ENCODE results near the gene TCAIM. TPM values are rescaled to one million over a fixed set of nuclear protein-coding genes. Genes with fewer than 3 reads are reported as not detected.

Gene TCAIM
- total and polyA plus RNA-seq, 2 of the 4 experiments (the other 2 are of a cell fraction), result 11.0 to 21.5 TPM

- ATAC-seq (ENCODE audit: low read depth) (no peak), DNase-seq (no peak)
- Histone ChIP-seq H3K18ac (ENCODE audit: low read depth, low read length) (no peak overlapping the region), H3K23ac (ENCODE audit: low read depth, low read length) (no peak overlapping the region), H3K4ac (ENCODE audit: low read depth, low read length) (no peak overlapping the region), H4K20me1 (ENCODE audit: insufficient read depth, low read length) (no peaks in the 10 kb centered on the region), H3K9me1 (ENCODE audit: insufficient read depth, low read length) (no peaks in the 10 kb centered on the region), H4K8ac (ENCODE audit: low read depth in 2 of 2, low read length in 2 of 2) (no peak overlapping the region), H3K27ac (ENCODE audit: insufficient read depth, low read length) (no peak overlapping the region), H3K4me2 (ENCODE audit: low read depth, low read length) (no peak overlapping the region), H3K79me1 (ENCODE audit: low read depth in 1 of 2, low read length in 2 of 2) (no peaks in the 10 kb centered on the region), H3K9ac (ENCODE audit: low read depth, low read length) (no peak overlapping the region), H2AFZ (replicated peaks; ENCODE audit: low read length, poor library complexity) (no peak overlapping the region), H2BK120ac (ENCODE audit: low read depth, low read length) (no peak overlapping the region), H3K36me3 (ENCODE audit: control insufficient read depth, insufficient read depth, low read length) (peaks cover 4% of the 10 kb centered on the region; the same call in 1 of the 2 replicates), H3K4me1 (ENCODE audit: control insufficient read depth, insufficient read depth, low read length) (no peaks in the 10 kb centered on the region), H2AK9ac (replicated peaks; ENCODE audit: low read depth, low read length, poor library complexity) (no peak overlapping the region), H3K27me3 (ENCODE audit: control insufficient read depth, insufficient read depth, low read length) (no peaks in the 10 kb centered on the region), H3K56ac (ENCODE audit: extremely low read depth, insufficient read depth, low read length) (no peak overlapping the region), H2BK5ac (ENCODE audit: low read depth, low read length, poor library complexity, severe bottlenecking) (no peak overlapping the region), H2BK15ac (ENCODE audit: low read depth, low read length) (no peak overlapping the region), H2BK20ac (ENCODE audit: low read depth, low read length) (no peak overlapping the region), H3K14ac (replicated peaks; ENCODE audit: low read depth, low read length) (no peak overlapping the region), H3K4me3 (ENCODE audit: insufficient read depth, low read depth, low read length) (no peak overlapping the region), H4K91ac (ENCODE audit: insufficient read depth, low read depth, low read length) (no peak overlapping the region), H2AK5ac (ENCODE audit: low read depth, low read length) (no peak overlapping the region), H3K9me3 (ENCODE audit: control insufficient read depth, insufficient read depth, low read length) (no peaks in the 10 kb centered on the region), H4K5ac (ENCODE audit: low read depth, low read length) (no peak overlapping the region)
- CTCF ChIA-PET, result interaction anchor here (1.0 kb wide), 1 partner anchor 10 kb away, joined by 3 read pairs; no protein-coding TSS in a partner anchor
- no CpG with 5 or more reads among the region's 1 CpG for WGBS, 2 experiments (ENCODE audit: extremely low coverage in 2 of 2, insufficient read length in 1 of 2)
- dilution Hi-C loops (cut with HindIII; ENCODE audit: low sequenced_read_pairs, unreplicated experiment), result no loop called here
- intact Hi-C loops (cut with micrococcal nuclease), result no loop called here
- no TSS peak for BruUV-seq (replicated peaks)
- in situ Hi-C loops (cut with MboI; ENCODE audit: low sequenced_read_pairs), result no loop called here
- TF ChIP-seq MAFK (IDR thresholded peaks at IDR 0.05; ENCODE audit: low read depth, low read length), result peak; percentile 44; the same call in 1 of the 2 replicates
- TF ChIP-seq RFX5 (IDR thresholded peaks at IDR 0.05; ENCODE audit: low read depth, low read length), result no peak
- POLR2A ChIA-PET (ENCODE audit: unreplicated experiment), result no interaction called here
These were observed 27.4 kb downstream of the TCAIM start for GRCh38 chr3:44365952-44366351.
